ENCODE measurements around the gene MAPK13. TPM values are rescaled to one million over a fixed set of nuclear protein-coding genes. Genes with fewer than 3 reads are reported as not detected.
"Not testable (repeated sequence)": the region's sequence is repeated elsewhere in the genome, so short reads cannot be mapped to it uniquely, and the experiment has no call there.

MAPK13 gene
- 0.32 TPM for total RNA-seq
- long read RNA-seq = 0 reads

DNA sequence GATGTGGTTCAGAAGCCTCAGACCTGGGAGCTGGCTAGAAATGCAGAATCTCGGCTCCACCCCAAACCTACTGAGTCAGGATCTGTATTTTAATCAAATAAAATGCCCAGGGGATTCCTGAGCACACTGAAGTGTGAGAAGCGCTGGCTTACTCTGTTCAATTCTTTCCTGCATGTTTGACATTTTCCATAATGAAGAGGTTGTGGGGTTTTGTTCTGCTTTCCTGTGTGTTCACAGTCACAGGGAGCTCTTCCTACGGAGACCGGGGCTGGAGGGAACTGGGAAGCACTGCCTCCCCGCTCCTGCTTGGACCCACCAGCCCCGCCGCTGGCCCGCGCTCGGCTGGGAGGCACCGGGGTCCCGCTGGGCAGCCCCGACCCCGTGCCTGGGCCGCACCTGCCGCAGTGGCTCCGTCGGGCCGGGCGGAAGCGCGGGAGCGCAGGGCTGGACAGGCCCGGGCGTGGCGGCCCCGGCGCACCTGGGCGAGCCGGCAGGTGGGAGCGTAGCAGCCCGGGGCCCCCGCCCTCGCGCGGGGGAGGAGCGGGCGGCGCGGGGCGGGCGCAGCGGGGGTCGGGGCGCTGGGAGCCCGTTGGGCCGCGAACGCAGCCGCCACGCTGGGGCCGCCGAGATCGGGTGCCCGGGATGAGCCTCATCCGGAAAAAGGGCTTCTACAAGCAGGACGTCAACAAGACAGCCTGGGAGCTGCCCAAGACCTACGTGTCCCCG lies at the start of gene MAPK13:
Gene MAPK13 (plus strand): TSS at position 573 of the 726 bp plus-strand sequence. CDS start 70 bp downstream, at position 643.
- ATAC-seq (ENCODE audit: poor library complexity) = no peak
- DNase-seq = no peak
- intact Hi-C loops (cut with DNase I) = loop anchor here (10.0 kb wide), 1 partner anchor 65 kb away; the partner anchor contains the start of gene BRPF3

DNA sequence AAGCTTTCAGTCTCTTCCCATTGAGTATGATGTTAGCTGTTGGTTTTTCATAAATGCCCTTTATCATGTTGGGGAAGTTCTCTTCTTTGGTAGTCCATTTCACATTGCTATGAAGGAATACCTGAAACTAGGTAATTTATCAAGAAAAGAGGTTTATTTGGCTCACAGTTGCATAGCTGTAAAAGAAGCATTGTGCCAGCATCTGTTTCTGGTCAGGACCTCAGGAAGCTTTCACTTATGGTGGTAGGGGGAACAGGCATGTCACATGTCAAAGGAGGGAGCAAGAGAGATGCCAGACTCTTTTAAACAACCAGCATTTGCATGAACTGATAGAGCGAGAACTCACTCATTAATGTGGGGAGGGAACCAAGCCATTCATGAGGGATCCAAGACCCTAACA lies 48.0 kb upstream of the MAPK13 start:
- DNase-seq = no peak
- no peak for ATAC-seq (ENCODE audit: poor library complexity)
- intact Hi-C loops (cut with DNase I) = no loop called here

DNA sequence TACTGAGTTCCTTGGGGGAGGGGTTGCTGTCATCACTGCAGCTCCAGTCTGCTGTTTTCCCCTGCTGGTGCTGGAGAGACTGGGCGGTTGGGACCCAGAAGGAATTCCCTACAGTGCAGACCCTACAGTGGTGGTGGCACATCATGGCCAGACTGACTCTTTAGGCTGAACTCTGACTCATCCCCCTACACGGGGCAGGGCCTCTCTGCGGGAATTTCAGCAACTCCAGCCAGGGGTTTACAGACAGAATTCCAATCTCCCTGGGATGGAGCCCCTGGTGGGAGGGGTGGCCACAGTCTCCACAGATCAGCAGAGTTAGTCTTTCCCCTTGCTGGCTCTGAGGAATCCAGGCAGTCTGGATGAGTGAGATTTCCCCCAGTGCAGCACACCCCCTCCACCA lies 46.9 kb upstream of the MAPK13 start:
- no peak for DNase-seq
- intact Hi-C loops (cut with DNase I) = no loop called here
- no peak for ATAC-seq (ENCODE audit: poor library complexity)

DNA sequence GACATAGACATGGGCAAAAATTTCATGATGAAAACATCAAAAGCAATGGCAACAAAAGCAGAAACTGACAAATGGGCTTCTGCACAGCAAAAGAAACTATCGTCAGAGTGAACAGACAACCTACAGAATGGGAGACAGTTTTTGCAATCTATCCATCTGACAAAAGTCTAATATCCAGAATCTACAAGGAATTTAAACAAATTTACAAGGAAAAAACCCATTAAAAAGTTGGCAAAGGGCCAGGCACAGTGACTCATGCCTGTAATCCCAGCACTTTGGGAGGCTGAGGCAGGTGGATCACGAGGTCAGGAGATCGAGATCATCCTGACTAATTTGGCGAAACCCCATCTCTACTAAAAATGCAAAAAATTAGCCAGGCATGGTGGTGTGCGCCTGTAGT lies 42.1 kb upstream of the MAPK13 start:
- intact Hi-C loops (cut with DNase I); ATAC-seq (ENCODE audit: poor library complexity); DNase-seq: not testable (repeated sequence)

DNA sequence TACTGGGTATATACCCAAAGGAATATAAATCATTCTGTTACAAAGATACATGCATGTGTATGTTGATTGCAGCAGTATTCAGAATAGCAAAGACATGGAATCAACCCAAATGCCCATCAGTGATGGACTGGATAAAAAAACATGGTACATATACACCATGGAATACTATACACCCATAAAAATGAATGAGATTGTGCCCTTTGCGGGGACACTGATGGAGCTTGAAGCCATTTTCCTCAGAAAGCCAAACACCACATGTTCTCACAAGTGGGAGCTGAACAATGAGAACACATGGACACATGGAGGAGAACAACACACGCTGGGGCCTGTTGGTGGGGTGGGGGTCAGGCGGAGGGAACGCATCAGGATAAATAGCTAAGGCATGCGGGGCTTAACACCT lies 41.3 kb upstream of the MAPK13 start:
- ATAC-seq (ENCODE audit: poor library complexity) (no peak), DNase-seq (no peak)
- intact Hi-C loops (cut with DNase I) = no loop called here

DNA sequence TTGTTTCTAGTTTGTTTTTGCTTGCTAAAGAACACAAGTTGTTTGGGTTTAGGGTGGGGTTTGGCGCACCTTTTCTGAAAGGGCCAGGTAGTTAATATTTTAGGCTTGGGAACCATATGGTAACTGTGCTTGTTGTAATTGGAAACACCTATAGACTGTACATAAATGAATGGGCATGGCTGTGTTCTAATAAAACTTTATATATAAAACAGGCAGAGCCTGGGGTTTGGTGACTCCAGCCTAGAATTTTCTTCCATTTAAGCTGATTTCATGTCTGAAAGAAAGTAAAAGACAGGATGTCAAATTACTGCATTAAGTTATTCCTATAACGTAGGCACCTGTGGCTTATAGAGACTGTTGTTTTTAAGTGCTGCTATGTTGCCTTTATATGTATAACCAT lies 36.1 kb upstream of the MAPK13 start:
- DNase-seq = no peak
- ATAC-seq (ENCODE audit: poor library complexity) = no peak
- intact Hi-C loops (cut with DNase I) = no loop called here

DNA sequence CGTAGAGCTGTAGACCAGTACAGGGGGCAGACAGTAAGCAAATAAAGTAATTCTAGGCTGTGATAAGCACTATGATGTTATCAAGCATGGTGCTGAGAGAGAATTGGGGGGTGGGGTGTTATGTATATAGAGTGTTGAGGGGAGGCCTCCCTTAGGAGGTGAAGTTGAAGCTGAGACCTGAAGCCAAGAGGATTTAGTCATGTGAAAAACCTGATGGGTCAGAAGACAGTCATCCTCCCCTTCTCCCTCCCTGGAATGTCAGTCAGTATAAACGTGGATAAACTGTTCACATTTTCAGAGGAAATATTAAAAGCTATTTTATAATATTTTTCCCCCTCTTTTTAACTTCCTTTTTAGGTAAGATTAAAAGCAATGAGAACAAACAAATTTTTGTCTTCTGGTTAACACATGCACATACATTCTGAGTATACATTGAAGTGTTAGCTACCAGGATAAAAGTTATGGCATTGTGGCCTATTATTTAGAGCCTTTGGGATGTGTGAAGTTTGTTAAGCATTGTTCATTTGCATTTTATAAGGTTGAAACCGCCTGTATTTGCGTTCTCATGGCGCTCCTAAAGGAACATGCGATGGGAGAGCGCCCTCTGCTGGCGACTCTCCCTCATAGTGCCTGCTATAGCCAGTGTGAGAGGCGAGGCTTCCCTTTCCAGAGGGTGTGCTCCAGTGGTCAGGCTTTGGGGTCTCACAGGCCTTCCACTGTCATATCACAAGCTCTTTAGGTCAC lies 35.4 kb upstream of the MAPK13 start:
- ATAC-seq (ENCODE audit: poor library complexity) = peak; percentile 93
- intact Hi-C loops (cut with DNase I) = loop anchor here (1.0 kb wide), 1 partner anchor 68 kb away; the partner anchor contains the start of gene MAPK14
- peak; percentile 91 for DNase-seq

DNA sequence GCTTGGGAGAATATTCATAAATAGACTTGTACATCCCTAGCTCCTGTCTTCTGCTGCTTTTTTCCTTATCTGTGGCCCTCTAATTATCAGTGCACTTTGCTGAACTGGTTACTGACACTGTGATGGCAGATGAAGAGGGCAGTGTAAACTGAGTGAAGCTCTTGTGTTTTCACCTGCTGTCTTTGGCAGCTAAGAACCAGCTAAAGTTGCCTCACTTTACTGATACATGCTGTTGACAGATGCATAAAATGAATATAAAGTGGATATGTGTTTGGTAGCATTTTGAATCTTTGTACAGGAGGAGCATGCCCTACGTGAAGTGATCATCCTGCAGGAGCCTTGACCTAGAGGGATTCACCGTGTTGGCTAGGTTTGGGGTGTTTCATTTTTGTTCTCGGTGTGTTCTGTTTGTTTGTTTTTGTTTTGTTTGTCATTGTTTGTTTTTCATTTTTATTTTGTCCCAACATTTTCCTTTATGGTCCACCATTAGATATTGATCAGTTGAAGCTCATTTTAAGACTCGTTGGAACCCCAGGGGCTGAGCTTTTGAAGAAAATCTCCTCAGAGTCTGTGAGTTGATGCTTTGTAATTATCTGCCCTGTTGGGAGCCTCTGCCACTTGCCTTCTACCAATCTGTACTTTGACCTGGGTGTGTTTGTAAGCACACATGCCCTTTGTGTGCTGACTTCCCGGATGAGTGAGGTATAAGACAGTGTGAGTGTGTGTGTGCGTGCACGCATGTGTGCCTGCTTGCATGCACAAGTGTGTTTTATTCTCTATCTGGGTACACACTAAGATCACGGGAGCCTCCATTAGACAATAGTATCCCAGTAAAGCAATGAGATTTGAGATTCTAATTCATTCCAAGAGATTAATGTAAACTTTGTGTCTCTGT lies 34.6 kb upstream of the MAPK13 start:
- ATAC-seq (ENCODE audit: poor library complexity) (no peak), DNase-seq (no peak)
- intact Hi-C loops (cut with DNase I) = loop anchor here (1.0 kb wide), 1 partner anchor 68 kb away; the partner anchor contains the start of gene MAPK14

DNA sequence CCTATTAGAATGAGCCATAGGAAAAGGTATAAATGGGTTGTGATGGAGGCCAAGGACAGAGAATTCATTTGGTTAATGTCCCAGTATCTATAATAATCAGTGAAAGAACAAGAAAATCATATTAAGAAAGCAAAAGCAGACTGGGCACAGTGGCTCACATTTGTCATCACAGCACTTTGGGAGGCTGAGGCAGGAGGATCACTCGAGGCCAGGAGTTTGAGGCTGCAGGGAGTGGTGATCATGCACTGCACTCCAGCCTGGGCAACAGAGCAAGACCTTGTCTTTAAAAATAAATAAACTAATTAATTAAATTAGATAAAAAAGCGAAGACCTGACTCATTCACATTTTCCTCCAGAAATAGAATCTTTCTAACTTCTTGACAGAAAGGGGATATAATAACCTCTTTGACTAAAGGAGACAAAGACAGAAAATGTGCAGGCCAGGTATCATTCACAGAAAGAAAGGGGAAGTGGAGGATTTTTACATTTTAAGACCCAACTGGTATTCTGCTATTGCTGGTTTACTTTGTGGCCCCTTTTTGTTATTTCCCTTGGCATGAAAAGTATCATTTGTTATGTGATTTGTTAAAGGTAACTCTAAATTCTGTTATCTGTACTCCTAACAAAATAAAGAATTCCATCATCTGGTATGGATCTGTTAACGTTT lies 31.9 kb upstream of the MAPK13 start:
- ATAC-seq (ENCODE audit: poor library complexity) (no peak), DNase-seq (no peak)
- intact Hi-C loops (cut with DNase I) = no loop called here

DNA sequence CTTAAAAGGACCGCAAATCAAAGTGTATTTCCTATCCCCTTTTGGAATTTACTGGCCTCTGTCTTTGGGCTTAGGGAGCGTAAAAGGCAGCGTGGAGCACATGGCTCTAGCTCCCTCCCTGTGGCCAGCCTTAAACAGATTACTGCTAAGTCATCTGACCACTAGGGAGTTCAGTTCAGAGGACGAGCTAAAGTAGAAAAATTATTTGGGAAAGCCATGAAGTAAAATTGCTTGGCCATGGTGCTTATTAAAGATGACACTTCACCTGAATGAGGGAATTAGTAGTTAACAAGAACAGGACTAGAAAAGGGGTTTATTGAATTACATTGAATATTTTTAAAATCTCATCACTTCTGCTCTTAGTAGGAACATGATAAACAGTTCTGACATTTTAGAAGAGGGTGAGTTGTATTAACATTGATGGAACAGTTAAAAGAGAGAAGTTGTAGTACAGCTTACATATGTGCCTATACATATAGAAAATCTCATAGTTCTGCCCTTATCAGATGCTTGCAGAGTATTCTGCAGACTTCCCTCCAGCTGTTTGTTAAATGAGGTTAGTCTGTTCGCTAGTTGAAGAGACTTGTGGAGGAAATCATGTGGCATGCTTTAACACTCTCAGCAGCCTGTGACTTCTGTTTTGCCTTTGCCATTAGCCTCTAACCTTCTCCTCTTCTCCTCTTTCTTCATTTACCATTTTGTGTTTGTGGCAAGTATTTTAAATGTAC lies 31.2 kb upstream of the MAPK13 start:
- peak; percentile 68 for ATAC-seq (ENCODE audit: poor library complexity)
- DNase-seq = no peak
- intact Hi-C loops (cut with DNase I) = no loop called here

DNA sequence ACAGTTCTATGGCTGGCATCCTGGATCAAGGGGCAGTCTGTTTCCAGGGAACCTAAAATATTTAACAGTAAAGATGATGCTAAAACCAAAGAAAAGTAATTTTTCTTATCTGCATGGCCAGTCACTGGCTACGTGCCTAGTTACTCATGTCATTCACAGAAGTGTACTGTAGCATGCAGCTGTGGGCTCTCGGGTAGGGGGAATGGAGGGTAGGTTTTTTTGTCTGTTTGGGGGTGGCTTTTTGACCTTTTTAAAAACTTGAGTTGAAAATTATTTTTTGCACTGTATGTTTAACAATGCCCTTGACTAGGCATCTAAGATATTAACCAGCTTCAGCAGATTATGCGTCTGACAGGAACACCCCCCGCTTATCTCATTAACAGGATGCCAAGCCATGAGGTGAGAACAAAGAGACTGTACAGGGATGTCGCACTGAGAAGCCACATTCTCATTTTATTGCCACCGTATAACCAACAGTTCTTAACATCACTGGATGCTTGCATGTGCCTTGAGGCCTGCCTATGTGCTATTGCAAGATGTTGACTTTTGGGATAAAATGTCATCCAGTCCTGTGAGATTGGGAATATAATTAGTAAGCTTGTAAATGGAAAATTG lies 30.3 kb upstream of the MAPK13 start:
- ATAC-seq (ENCODE audit: poor library complexity) = peak; percentile 39
- no peak for DNase-seq
- intact Hi-C loops (cut with DNase I) = no loop called here

DNA sequence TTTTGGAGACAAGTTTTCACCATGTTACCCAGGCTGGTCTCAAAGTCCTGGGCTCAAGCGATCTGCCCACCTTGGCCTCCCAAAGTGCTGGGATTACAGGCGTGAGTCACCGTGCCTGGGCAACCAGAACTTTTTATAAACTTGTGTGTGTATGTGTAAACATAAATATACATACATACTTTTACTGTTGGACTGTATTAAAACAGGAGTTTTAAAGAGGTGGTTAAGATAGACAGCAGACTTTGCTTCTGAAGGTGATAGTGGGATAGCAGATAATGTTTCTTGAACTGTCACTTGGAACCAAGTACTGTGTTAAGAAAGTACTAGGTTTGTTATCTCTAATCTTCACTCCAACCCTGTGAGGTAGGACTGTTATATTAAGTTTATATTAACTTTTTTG lies 28.6 kb upstream of the MAPK13 start:
- no peak for DNase-seq
- no peak for ATAC-seq (ENCODE audit: poor library complexity)
- intact Hi-C loops (cut with DNase I) = no loop called here

DNA sequence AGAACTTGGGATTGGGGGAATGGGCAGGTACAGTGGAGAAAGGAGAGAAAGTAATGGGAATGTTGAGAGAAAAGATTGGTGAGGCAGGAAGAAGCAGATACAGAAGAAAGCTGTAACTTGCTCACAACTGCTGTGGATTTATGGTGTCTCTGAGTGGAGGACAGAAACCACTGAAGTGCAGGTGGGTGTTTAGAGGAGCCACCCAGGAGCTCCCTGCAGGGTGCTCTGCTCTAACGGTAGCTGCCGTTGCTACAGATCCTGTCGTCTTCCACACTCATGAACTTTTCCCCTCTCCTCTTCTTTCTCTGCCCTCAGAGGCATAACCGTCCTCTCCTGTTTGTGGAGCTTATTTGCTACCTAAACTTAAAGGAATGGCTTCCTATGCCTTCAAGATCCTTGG lies 27.5 kb upstream of the MAPK13 start:
- DNase-seq = no peak
- intact Hi-C loops (cut with DNase I) = no loop called here
- ATAC-seq (ENCODE audit: poor library complexity) = no peak

DNA sequence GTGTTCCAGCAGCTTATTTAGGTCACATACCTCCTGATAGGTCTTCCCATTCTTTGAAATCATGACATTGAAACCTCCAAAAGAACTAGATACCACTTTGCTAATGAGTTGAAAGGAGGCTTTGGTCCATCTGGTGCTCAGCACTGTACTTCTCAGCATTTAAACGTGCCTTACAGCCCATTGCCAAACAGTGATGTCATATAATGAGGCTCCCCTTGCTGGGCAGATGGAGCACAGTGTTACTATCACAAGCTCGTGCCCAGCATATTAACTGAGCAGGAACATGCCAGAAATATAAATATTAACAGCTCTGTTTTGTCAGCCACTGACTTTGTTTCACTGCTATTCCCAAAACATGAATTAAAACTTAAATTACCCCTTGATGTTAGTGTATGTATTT lies 25.5 kb upstream of the MAPK13 start:
- intact Hi-C loops (cut with DNase I) = no loop called here
- ATAC-seq (ENCODE audit: poor library complexity) = peak; percentile 67
- no peak for DNase-seq

DNA sequence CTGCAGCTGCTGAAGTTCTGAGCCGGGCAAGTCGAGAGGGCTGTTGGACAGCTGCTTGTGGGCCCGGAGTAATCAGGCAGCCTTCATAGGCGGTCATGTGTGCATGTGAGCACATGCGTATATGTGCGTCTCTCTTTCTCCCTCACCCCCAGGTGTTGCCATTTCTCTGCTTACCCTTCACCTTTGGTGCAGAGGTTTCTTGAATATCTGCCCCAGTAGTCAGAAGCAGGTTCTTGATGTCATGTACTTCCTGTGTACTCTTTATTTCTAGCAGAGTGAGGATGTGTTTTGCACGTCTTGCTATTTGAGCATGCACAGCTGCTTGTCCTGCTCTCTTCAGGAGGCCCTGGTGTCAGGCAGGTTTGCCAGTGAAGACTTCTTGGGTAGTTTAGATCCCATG lies 21.2 kb upstream of the MAPK13 start:
- ATAC-seq (ENCODE audit: poor library complexity) (no peak), DNase-seq (no peak)
- intact Hi-C loops (cut with DNase I) = no loop called here

DNA sequence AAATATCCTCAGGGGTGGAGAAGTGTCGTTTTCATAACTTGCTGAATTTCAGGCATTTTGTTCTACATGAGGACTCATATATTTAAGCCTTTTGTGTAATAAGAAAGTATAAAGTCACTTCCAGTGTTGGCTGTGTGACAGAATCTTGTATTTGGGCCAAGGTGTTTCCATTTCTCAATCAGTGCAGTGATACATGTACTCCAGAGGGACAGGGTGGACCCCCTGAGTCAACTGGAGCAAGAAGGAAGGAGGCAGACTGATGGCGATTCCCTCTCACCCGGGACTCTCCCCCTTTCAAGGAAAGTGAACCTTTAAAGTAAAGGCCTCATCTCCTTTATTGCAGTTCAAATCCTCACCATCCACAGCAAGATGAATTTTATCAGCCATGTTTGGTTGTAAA lies 20.3 kb upstream of the MAPK13 start:
- intact Hi-C loops (cut with DNase I) = no loop called here
- no peak for ATAC-seq (ENCODE audit: poor library complexity)

DNA sequence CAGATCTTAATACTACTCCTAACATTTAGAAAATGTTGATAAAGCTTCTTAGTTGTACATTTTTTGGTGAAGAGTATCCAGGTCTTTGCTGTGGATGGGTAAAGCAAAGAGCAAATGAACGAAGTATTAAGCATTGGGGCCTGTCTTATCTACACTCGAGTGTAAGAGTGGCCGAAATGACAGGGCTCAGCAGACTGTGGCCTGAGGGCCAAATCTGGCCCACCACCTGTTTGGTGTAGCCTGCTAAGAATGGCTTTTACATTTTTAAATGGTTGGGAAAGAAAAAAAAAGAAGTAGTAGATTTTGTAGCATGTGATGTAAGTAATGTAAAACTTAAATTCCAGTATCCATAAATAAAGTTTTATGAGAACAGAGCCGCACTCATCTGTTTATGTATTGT lies 19.4 kb upstream of the MAPK13 start:
- DNase-seq = no peak
- intact Hi-C loops (cut with DNase I) = no loop called here
- no peak for ATAC-seq (ENCODE audit: poor library complexity)

More for the DNA sequence above, 20.3 kb upstream of the MAPK13 start:
- DNase-seq = no peak

DNA sequence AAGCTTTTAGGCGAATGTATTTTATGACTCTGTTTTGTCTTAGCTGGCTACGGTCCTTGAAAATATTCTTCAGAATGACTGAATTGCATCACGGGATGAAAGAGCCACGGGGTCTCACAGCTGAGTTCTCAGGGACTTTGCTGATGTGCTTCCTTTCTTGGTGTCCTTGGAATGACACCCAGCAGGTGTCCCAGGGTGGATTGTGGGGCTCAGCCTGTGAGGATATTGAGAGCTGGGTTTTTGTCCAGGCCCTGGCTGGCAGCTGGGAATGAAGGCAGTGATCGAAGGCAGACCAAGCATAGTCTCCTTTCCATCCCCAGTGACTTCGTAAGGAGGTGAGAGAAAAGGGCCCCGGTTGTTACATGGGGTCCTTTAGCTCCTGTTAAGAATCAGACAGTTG lies 18.8 kb upstream of the MAPK13 start:
- intact Hi-C loops (cut with DNase I) = no loop called here
- no peak for DNase-seq
- no peak for ATAC-seq (ENCODE audit: poor library complexity)
